Measurements from ENCODE around the gene P2RY2. TPM values are rescaled to one million over a fixed set of nuclear protein-coding genes. Genes with fewer than 3 reads are reported as not detected.
A peak's percentile ranks its signal among the peaks of the same experiment; 100 is the strongest.

P2RY2 gene
- total RNA-seq, 1 experiment from 2014 or later = 1.2 TPM

DNA sequence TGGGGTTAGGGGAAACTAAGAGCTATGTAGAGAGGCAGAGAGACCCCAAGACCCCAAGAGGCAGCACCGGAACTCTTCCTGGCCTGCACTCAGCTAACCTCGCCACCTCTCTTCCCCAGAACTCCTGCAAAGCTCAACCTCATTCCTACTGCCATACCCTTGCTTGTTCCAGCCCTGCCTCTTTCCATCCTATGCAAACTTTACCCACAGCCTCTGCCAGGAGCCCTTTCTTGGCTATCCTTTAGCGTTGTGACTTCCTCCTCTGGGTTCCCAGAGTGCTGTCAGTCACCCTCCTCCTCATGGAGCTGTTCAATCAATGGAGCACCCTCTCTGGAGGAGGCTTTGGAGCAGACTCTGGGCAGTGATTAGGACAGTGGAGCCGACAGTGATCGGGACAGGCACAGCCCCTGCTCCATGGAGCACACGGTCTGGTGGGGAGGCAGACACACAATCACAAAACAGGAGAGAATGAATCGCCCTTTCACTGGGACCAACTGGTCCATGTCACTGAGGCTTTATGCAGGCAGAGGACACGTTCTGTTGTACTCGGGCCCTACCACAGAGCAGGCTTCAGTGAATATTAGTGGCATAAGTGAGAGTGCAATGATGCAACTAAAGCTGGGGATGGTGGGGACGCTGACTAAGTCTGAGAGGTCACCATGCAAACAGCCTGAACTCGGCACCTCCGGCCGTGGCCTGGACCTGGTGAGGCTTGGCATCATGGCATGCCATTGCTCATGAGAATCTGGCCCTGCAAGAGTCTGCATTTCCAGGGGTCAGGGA, 24.6 kb upstream of the P2RY2 start (continued):
- TF ChIP-seq, protein P1, sequence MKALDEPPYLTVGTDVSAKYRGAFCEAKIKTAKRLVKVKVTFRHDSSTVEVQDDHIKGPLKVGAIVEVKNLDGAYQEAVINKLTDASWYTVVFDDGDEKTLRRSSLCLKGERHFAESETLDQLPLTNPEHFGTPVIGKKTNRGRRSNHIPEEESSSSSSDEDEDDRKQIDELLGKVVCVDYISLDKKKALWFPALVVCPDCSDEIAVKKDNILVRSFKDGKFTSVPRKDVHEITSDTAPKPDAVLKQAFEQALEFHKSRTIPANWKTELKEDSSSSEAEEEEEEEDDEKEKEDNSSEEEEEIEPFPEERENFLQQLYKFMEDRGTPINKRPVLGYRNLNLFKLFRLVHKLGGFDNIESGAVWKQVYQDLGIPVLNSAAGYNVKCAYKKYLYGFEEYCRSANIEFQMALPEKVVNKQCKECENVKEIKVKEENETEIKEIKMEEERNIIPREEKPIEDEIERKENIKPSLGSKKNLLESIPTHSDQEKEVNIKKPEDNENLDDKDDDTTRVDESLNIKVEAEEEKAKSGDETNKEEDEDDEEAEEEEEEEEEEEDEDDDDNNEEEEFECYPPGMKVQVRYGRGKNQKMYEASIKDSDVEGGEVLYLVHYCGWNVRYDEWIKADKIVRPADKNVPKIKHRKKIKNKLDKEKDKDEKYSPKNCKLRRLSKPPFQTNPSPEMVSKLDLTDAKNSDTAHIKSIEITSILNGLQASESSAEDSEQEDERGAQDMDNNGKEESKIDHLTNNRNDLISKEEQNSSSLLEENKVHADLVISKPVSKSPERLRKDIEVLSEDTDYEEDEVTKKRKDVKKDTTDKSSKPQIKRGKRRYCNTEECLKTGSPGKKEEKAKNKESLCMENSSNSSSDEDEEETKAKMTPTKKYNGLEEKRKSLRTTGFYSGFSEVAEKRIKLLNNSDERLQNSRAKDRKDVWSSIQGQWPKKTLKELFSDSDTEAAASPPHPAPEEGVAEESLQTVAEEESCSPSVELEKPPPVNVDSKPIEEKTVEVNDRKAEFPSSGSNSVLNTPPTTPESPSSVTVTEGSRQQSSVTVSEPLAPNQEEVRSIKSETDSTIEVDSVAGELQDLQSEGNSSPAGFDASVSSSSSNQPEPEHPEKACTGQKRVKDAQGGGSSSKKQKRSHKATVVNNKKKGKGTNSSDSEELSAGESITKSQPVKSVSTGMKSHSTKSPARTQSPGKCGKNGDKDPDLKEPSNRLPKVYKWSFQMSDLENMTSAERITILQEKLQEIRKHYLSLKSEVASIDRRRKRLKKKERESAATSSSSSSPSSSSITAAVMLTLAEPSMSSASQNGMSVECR (CRISPR knock-in tag; IDR thresholded peaks at IDR 0.05; ENCODE audit: borderline replicate concordance) = no peak

DNA sequence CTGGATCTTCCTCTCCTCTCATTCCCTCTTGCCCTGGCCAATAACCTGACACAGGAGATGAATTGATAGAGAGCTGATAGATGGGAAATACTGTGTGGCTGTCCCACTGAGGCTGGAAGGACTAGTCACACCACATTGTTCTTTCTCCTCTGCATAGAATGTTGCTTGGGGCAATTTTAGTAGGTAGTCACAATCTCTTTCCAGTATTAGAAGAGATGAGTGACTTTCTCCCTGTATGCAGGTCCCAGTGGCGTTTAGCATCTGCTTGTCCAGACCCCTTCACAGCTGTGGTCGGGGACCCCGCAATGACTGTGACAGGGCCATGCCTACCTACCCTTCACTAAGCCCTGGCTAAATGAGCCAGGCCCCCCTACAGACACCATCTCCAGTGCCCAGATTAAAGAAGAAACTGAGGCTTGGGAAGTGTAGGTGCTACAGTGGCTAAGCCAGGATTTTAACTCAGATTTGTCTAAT, 24.0 kb upstream of the P2RY2 start:
- Mint-ChIP-seq H3K27ac (no peak overlapping the region), H3K36me3 (no peaks in the 10 kb centered on the region), H3K9me3 (no peaks in the 10 kb centered on the region), H3K4me1 (peaks cover 6% of the 10 kb centered on the region), H3K4me3 (no peak overlapping the region), H3K27me3 (ENCODE audit: low read depth) (peaks cover 2% of the 10 kb centered on the region; the same call in 1 of the 2 replicates)
- ChIA-PET POLR2A (no interaction called here), CTCF (interaction anchor here (0.9 to 2.7 kb wide), 3 partner anchors 9 to 362 kb away, joined by 3 to 10 read pairs (median 4); no protein-coding TSS in a partner anchor)
- no peak for ATAC-seq
- DNase-seq (ENCODE audit: low spot score) = peak; percentile 2
- TF ChIP-seq, protein P2, sequence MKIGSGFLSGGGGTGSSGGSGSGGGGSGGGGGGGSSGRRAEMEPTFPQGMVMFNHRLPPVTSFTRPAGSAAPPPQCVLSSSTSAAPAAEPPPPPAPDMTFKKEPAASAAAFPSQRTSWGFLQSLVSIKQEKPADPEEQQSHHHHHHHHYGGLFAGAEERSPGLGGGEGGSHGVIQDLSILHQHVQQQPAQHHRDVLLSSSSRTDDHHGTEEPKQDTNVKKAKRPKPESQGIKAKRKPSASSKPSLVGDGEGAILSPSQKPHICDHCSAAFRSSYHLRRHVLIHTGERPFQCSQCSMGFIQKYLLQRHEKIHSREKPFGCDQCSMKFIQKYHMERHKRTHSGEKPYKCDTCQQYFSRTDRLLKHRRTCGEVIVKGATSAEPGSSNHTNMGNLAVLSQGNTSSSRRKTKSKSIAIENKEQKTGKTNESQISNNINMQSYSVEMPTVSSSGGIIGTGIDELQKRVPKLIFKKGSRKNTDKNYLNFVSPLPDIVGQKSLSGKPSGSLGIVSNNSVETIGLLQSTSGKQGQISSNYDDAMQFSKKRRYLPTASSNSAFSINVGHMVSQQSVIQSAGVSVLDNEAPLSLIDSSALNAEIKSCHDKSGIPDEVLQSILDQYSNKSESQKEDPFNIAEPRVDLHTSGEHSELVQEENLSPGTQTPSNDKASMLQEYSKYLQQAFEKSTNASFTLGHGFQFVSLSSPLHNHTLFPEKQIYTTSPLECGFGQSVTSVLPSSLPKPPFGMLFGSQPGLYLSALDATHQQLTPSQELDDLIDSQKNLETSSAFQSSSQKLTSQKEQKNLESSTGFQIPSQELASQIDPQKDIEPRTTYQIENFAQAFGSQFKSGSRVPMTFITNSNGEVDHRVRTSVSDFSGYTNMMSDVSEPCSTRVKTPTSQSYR (CRISPR knock-in tag; IDR thresholded peaks at IDR 0.05) = no peak
- TF ChIP-seq OVOL2 (CRISPR knock-in tag; IDR thresholded peaks at IDR 0.05; ENCODE audit: borderline replicate concordance) (no peak), SOX15 (CRISPR knock-in tag; IDR thresholded peaks at IDR 0.05) (no peak), SMAD3 (CRISPR knock-in tag; IDR thresholded peaks at IDR 0.05; ENCODE audit: borderline replicate concordance) (no peak), ETV6 (CRISPR knock-in tag; IDR thresholded peaks at IDR 0.05) (no peak), HMGA2 (CRISPR knock-in tag; IDR thresholded peaks at IDR 0.05) (no peak), TP53 (CRISPR knock-in tag; IDR thresholded peaks at IDR 0.05) (no peak), GABPB1 (CRISPR knock-in tag; IDR thresholded peaks at IDR 0.05) (no peak)
- TF ChIP-seq, protein P3, sequence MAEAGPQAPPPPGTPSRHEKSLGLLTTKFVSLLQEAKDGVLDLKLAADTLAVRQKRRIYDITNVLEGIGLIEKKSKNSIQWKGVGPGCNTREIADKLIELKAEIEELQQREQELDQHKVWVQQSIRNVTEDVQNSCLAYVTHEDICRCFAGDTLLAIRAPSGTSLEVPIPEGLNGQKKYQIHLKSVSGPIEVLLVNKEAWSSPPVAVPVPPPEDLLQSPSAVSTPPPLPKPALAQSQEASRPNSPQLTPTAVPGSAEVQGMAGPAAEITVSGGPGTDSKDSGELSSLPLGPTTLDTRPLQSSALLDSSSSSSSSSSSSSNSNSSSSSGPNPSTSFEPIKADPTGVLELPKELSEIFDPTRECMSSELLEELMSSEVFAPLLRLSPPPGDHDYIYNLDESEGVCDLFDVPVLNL (CRISPR knock-in tag; IDR thresholded peaks at IDR 0.05; ENCODE audit: borderline replicate concordance, low read depth) = no peak
- TF ChIP-seq, protein P4, sequence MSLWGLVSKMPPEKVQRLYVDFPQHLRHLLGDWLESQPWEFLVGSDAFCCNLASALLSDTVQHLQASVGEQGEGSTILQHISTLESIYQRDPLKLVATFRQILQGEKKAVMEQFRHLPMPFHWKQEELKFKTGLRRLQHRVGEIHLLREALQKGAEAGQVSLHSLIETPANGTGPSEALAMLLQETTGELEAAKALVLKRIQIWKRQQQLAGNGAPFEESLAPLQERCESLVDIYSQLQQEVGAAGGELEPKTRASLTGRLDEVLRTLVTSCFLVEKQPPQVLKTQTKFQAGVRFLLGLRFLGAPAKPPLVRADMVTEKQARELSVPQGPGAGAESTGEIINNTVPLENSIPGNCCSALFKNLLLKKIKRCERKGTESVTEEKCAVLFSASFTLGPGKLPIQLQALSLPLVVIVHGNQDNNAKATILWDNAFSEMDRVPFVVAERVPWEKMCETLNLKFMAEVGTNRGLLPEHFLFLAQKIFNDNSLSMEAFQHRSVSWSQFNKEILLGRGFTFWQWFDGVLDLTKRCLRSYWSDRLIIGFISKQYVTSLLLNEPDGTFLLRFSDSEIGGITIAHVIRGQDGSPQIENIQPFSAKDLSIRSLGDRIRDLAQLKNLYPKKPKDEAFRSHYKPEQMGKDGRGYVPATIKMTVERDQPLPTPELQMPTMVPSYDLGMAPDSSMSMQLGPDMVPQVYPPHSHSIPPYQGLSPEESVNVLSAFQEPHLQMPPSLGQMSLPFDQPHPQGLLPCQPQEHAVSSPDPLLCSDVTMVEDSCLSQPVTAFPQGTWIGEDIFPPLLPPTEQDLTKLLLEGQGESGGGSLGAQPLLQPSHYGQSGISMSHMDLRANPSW (CRISPR knock-in tag; conservative IDR thresholded peaks at IDR 0.05; ENCODE audit: low read depth) = no peak
- TF ChIP-seq, protein P5, sequence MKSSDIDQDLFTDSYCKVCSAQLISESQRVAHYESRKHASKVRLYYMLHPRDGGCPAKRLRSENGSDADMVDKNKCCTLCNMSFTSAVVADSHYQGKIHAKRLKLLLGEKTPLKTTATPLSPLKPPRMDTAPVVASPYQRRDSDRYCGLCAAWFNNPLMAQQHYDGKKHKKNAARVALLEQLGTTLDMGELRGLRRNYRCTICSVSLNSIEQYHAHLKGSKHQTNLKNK (CRISPR knock-in tag; IDR thresholded peaks at IDR 0.05) = no peak
- TF ChIP-seq, protein P6, sequence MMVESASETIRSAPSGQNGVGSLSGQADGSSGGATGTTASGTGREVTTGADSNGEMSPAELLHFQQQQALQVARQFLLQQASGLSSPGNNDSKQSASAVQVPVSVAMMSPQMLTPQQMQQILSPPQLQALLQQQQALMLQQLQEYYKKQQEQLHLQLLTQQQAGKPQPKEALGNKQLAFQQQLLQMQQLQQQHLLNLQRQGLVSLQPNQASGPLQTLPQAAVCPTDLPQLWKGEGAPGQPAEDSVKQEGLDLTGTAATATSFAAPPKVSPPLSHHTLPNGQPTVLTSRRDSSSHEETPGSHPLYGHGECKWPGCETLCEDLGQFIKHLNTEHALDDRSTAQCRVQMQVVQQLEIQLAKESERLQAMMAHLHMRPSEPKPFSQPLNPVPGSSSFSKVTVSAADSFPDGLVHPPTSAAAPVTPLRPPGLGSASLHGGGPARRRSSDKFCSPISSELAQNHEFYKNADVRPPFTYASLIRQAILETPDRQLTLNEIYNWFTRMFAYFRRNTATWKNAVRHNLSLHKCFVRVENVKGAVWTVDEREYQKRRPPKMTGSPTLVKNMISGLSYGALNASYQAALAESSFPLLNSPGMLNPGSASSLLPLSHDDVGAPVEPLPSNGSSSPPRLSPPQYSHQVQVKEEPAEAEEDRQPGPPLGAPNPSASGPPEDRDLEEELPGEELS (CRISPR knock-in tag; IDR thresholded peaks at IDR 0.05) = no peak
- TF ChIP-seq, protein P7, sequence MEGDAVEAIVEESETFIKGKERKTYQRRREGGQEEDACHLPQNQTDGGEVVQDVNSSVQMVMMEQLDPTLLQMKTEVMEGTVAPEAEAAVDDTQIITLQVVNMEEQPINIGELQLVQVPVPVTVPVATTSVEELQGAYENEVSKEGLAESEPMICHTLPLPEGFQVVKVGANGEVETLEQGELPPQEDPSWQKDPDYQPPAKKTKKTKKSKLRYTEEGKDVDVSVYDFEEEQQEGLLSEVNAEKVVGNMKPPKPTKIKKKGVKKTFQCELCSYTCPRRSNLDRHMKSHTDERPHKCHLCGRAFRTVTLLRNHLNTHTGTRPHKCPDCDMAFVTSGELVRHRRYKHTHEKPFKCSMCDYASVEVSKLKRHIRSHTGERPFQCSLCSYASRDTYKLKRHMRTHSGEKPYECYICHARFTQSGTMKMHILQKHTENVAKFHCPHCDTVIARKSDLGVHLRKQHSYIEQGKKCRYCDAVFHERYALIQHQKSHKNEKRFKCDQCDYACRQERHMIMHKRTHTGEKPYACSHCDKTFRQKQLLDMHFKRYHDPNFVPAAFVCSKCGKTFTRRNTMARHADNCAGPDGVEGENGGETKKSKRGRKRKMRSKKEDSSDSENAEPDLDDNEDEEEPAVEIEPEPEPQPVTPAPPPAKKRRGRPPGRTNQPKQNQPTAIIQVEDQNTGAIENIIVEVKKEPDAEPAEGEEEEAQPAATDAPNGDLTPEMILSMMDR (IDR thresholded peaks at IDR 0.05) = no peak

Measured in WTC11 (cell line).